ENCODE results near the gene CCNQ. TPM values are rescaled to one million over a fixed set of nuclear protein-coding genes. Genes with fewer than 3 reads are reported as not detected.

Gene CCNQ
- total RNA-seq, 1 donor from 2014 or later, result 15.2 TPM

DNA sequence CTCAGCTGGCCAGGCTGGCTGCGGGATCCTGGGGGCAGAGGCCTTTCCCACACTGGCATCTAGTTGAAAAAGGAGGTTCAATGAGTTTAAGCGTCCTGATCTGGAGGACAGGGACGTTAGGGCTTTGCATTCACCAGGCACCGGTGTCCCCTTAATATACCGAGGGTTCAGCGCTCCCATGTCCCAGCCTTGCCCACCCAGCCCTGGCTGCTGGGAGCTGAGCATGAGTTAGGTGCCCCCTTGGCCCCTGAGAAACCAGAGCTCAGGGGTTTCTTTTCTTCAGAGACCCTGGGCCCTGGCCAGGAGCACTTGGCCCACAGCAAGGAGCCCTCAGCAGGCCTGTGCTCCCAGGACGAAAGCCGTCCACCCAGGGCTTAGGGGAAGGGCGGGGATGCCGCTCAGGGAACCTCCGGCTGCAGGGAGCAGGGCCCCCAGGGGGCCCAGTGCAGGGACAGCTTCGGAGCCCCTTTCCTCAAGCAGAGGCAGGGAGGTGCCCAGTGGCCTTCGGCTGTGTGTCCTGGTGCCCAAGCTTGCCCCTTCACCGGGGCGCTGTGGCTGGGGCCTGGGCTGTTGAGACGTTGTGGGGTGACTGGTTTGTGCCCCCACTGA, 27.2 kb upstream of the CCNQ start:
- H3K36me3 ChIP-seq, result no peaks in the 10 kb centered on the region
- H3K4me2 ChIP-seq, result no peak overlapping the region
- H3K4me3 ChIP-seq, result no peak overlapping the region
- Mint-ChIP-seq H3K4me3 (no peak overlapping the region), H3K4me1 (no peaks in the 10 kb centered on the region), H3K9me3 (peaks cover 39% of the 10 kb centered on the region), H3K27ac (no peak overlapping the region), H3K27me3 (ENCODE audit: insufficient read depth, low read depth) (peaks cover 7% of the 10 kb centered on the region), H3K36me3 (no peaks in the 10 kb centered on the region)
- H3K79me2 ChIP-seq (ENCODE audit: low read depth), result no peaks in the 10 kb centered on the region
- H4K20me1 ChIP-seq (ENCODE audit: low read depth), result no peaks in the 10 kb centered on the region
- no peaks in the 10 kb centered on the region for H3K27me3 ChIP-seq
- TF ChIP-seq CTCF (IDR thresholded peaks at IDR 0.05) (no peak), EZH2phosphoT487 (IDR thresholded peaks at IDR 0.05) (no peak), EZH2 (IDR thresholded peaks at IDR 0.05) (no peak)
- no peak overlapping the region for H3K9ac ChIP-seq
- H3K9me3 ChIP-seq (ENCODE audit: low read depth), result no peaks in the 10 kb centered on the region
- no peaks in the 10 kb centered on the region for H3F3A ChIP-seq (ENCODE audit: low read depth)
- H2AFZ ChIP-seq (replicated peaks), result no peak overlapping the region
- no peak overlapping the region for H3K27ac ChIP-seq
- no peaks in the 10 kb centered on the region for H3K4me1 ChIP-seq
- DNase-seq (ENCODE audit: low spot score), result no peak

DNA sequence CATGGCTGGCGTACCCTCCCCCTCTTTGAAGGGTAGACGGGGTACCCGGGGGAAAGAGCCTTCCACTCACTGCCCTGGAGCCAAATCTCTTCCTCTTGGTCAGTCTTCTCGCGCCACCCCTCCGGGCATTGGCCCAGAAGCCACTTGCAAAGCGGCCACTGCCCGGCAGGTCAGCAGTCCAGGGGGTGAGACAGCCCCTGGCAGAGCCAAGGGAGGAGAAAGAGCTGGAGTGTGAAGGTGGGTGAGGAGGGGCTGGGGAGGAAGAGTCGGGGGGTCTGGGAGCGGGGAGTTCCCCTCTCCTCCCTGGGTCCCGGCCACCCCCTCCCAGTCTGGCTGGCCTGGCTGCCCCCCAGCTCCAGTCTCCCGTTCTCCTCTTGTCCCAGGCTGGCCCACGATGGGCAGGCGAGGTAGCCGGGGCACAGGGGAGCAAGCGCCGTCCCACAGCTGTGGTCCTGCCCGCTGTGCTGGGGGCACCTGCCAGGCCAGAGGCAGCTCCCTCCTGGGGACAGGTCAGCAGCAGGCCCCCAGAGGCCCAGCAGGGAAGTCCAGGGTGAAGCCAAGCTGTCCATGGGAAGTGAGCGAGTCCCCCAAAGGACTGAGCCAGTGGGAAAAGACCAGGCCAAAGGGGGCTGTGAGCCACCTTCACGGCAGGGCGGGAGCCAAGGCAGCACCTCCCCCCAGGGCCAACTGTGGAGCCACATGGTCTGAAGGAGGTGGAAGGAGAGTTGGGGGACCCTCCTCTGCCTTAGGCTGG, 26.5 kb upstream of the CCNQ start:
- DNase-seq (ENCODE audit: low spot score), result no peak
- H3K27me3 ChIP-seq, result no peaks in the 10 kb centered on the region
- H3K36me3 ChIP-seq, result no peaks in the 10 kb centered on the region
- no peaks in the 10 kb centered on the region for H4K20me1 ChIP-seq (ENCODE audit: low read depth)
- no peak overlapping the region for H3K27ac Mint-ChIP-seq
- H3K9me3 ChIP-seq (ENCODE audit: low read depth), result peaks cover 3% of the 10 kb centered on the region
- H3K4me1 ChIP-seq, result no peaks in the 10 kb centered on the region
- no peak overlapping the region for H3K4me2 ChIP-seq
- no peak overlapping the region for H2AFZ ChIP-seq (replicated peaks)
- no peaks in the 10 kb centered on the region for H3K4me1 Mint-ChIP-seq
- peaks cover 33% of the 10 kb centered on the region for H3K9me3 Mint-ChIP-seq
- H3K4me3 Mint-ChIP-seq, result no peak overlapping the region
- no peak overlapping the region for H3K27ac ChIP-seq
- H3K79me2 ChIP-seq (ENCODE audit: low read depth), result no peaks in the 10 kb centered on the region
- H3K27me3 Mint-ChIP-seq (ENCODE audit: insufficient read depth, low read depth), result peaks cover 4% of the 10 kb centered on the region
- no peaks in the 10 kb centered on the region for H3F3A ChIP-seq (ENCODE audit: low read depth)
- TF ChIP-seq EZH2phosphoT487 (IDR thresholded peaks at IDR 0.05) (no peak), CTCF (IDR thresholded peaks at IDR 0.05) (no peak), EZH2 (IDR thresholded peaks at IDR 0.05) (no peak)
- no peak overlapping the region for H3K4me3 ChIP-seq
- no peaks in the 10 kb centered on the region for H3K36me3 Mint-ChIP-seq
- H3K9ac ChIP-seq, result no peak overlapping the region

- Histone ChIP-seq H3K4me1 (no peaks in the 10 kb centered on the region), H3K27ac (no peak overlapping the region), H3K4me2 (no peak overlapping the region), H3K36me3 (no peaks in the 10 kb centered on the region), H3K4me3 (no peak overlapping the region), H3K79me2 (ENCODE audit: low read depth) (no peaks in the 10 kb centered on the region), H3K9ac (no peak overlapping the region), H3F3A (ENCODE audit: low read depth) (no peaks in the 10 kb centered on the region), H3K27me3 (no peaks in the 10 kb centered on the region), H2AFZ (replicated peaks) (no peak overlapping the region), H3K9me3 (ENCODE audit: low read depth) (peaks cover 3% of the 10 kb centered on the region), H4K20me1 (ENCODE audit: low read depth) (no peaks in the 10 kb centered on the region)
- Mint-ChIP-seq H3K4me1 (no peaks in the 10 kb centered on the region), H3K36me3 (no peaks in the 10 kb centered on the region), H3K27me3 (ENCODE audit: insufficient read depth, low read depth) (peaks cover 4% of the 10 kb centered on the region), H3K9me3 (peaks cover 30% of the 10 kb centered on the region), H3K4me3 (no peak overlapping the region), H3K27ac (peak overlapping the region; percentile 79)
- no peak for TF ChIP-seq EZH2phosphoT487 (IDR thresholded peaks at IDR 0.05)
- DNase-seq (ENCODE audit: low spot score), result no peak
Observed at GRCh38 chrX:153624196-153625091, 25.5 kb upstream of the CCNQ start.

Measured in neural progenitor cell (in vitro differentiated cells).